Naive thymus-derived CD4-positive, alpha-beta T cell (primary cell): ENCODE data around the gene COL27A1. TPM values are rescaled to one million over a fixed set of nuclear protein-coding genes. Genes with fewer than 3 reads are reported as not detected.

Source experiments
- ATAC-seq: fragments of 150-1000 bp; cut with Tn5 transposase; 2 replicates; pipeline ENCODE4 v1.10.0; 2021; ENCODE audit warnings: mild to moderate bottlenecking, moderate library complexity
- CTCF ChIA-PET: fragments of 350-600 bp; sonication (Branson Sonifier 250); formaldehyde crosslinking; loops from one replicate; lab custom pipeline; 2021; ENCODE audit warnings: antibody characterized with exemption; lab: Charles Lee
- POLR2A ChIA-PET: fragments of 350-600 bp; sonication (Branson Sonifier 250); formaldehyde crosslinking; loops from one replicate; lab custom pipeline; 2021; ENCODE audit warnings: antibody characterized with exemption, inconsistent platforms; lab: Charles Lee
- DNase-seq, 9 donors: peaks; one replicate each; pipeline versions ENCODE4 v3.0.0 to v3.0.0-alpha.2; 2020 to 2022; ENCODE audit warnings: mixed read lengths in 1 of 9
- H3K27ac ChIP-seq: one replicate; pipeline ENCODE4 v1.7.0; 2013; ENCODE audit warnings: mild to moderate bottlenecking, low read depth, low read length, moderate library complexity
- H3K27me3 ChIP-seq, 2 donors: one replicate each; pipeline ENCODE4 v1.7.0; 2013; ENCODE audit warnings: low read length in 2 of 2, mild to moderate bottlenecking in 2 of 2, moderate library complexity in 2 of 2; ENCODE audit not compliant: control insufficient read depth in 2 of 2, insufficient read depth in 2 of 2
- H3K36me3 ChIP-seq, 3 experiments: 1 replicate in 2 of 3; 2 replicates in 1 of 3; pipeline ENCODE4 v1.7.0; 2013; ENCODE audit warnings: low read length in 3 of 3, mild to moderate bottlenecking in 3 of 3, moderate library complexity in 1 of 3; ENCODE audit not compliant: insufficient read depth in 3 of 3, control insufficient read depth in 2 of 3
- H3K4me1 ChIP-seq, 2 donors: one replicate each; pipeline ENCODE4 v1.7.0; 2013; ENCODE audit warnings: low read length in 2 of 2, mild to moderate bottlenecking in 2 of 2, moderate library complexity in 1 of 2; ENCODE audit not compliant: control insufficient read depth in 2 of 2, insufficient read depth in 2 of 2
- H3K4me3 ChIP-seq: 2 replicates; pipeline ENCODE4 v1.7.0; 2013; ENCODE audit warnings: mild to moderate bottlenecking, low read length
- H3K9me3 ChIP-seq, 3 experiments: 1 replicate in 2 of 3; 2 replicates in 1 of 3; pipeline ENCODE4 v1.7.0; 2013; ENCODE audit warnings: low read length in 3 of 3; ENCODE audit not compliant: control insufficient read depth in 2 of 3
- H3K27ac Mint-ChIP-seq, 9 donors: one replicate each; pipeline ENCODE4 v1.8.0; 2020 to 2022; ENCODE audit warnings: mixed read lengths in 9 of 9, mild to moderate bottlenecking in 8 of 9, moderate library complexity in 5 of 9, inconsistent platforms in 2 of 9
- H3K27me3 Mint-ChIP-seq, 5 donors: one replicate each; pipeline ENCODE4 v1.8.0; 2021 to 2022; ENCODE audit warnings: mixed read lengths in 5 of 5, mild to moderate bottlenecking in 1 of 5
- H3K36me3 Mint-ChIP-seq, 5 donors: one replicate each; pipeline ENCODE4 v1.8.0; 2020 to 2022; ENCODE audit warnings: mixed read lengths in 5 of 5, mild to moderate bottlenecking in 3 of 5, inconsistent platforms in 1 of 5
- H3K4me1 Mint-ChIP-seq, 7 donors: one replicate each; pipeline ENCODE4 v1.8.0; 2020 to 2022; ENCODE audit warnings: mixed read lengths in 7 of 7, mild to moderate bottlenecking in 3 of 7, inconsistent platforms in 1 of 7
- H3K4me3 Mint-ChIP-seq, 10 donors: one replicate each; pipeline ENCODE4 v1.8.0; 2020 to 2022; ENCODE audit warnings: mild to moderate bottlenecking in 10 of 10, mixed read lengths in 10 of 10, moderate library complexity in 6 of 10, inconsistent platforms in 2 of 10
- H3K9me3 Mint-ChIP-seq, 11 donors: one replicate each; pipeline ENCODE4 v1.8.0; 2020 to 2022; ENCODE audit warnings: mixed read lengths in 11 of 11, mild to moderate bottlenecking in 4 of 11, inconsistent platforms in 1 of 11, moderate library complexity in 1 of 11
- intact Hi-C, 2 donors: fragments of 100-400 bp; cut with micrococcal nuclease; formaldehyde crosslinking; loops; one replicate each; pipeline ENCODE4 v1.15.1; 2023
- polyA plus RNA-seq, 2 donors: library from polyadenylated mRNA; unstranded; fragments of 300-500 nt; fragmentation: Illumina TruSeq; gene quantifications; one replicate each; pipeline ENCODE4 v1.2.3, GENCODE V29; 2021
- total RNA-seq, 6 experiments: library from RNA in 5 of 6; stranded (reverse) in 5 of 6; gene quantifications; 1 replicate in 5 of 6; 2 replicates in 1 of 6; pipeline ENCODE4 v1.2.3 and lab custom pipeline; 2021 to 2026

Gene COL27A1
- total and polyA plus RNA-seq, 7 experiments from 2014 or later = 1.2 to 2.4 (median 1.9) TPM; not detected in 2

DNA sequence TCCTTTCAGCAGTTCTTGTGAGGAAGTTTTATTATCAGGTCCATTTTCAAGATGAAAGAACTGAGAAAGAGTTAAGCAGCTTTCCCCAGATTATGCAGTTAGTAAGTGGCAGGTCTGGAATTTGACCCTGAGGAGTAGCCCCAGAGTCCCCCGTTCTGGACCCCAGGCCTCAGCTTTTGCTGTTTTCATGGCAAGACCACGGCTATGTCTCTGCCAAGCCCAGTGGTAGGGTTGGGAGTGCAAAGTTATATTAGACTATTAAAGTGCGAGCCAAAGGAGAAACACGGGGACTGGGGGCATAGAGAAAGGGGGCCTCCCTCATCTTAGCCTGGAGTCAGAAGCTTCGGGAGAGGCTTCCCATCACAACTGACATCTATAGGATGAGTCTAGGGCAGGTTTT lies 148.2 kb downstream of the COL27A1 start:
- Histone ChIP-seq H3K4me3 (no peak overlapping the region), H3K36me3 (no peaks in the 10 kb centered on the region), H3K27me3 (no peaks in the 10 kb centered on the region), H3K9me3 (no peaks in the 10 kb centered on the region), H3K27ac (no peak overlapping the region), H3K4me1 (no peaks in the 10 kb centered on the region)
- no peak for DNase-seq
- ChIA-PET CTCF (interaction anchor here (1.0 to 2.0 kb wide), 2 partner anchors 201 to 221 kb away, joined by 3 to 6 read pairs; no protein-coding TSS in a partner anchor), POLR2A (no interaction called here)
- no peak for ATAC-seq
- peaks cover 0 to 2% (median 0%) of the 10 kb centered on the region in 5 donors for H3K27me3 Mint-ChIP-seq
- no peaks in the 10 kb centered on the region for H3K36me3 Mint-ChIP-seq
- H3K9me3 Mint-ChIP-seq = no peaks in the 10 kb centered on the region
- H3K4me3 Mint-ChIP-seq = no peak overlapping the region
- H3K27ac Mint-ChIP-seq = no peak overlapping the region
- peaks cover 0 to 16% (median 4%) of the 10 kb centered on the region in 7 donors for H3K4me1 Mint-ChIP-seq
- intact Hi-C loops = no loop called here

DNA sequence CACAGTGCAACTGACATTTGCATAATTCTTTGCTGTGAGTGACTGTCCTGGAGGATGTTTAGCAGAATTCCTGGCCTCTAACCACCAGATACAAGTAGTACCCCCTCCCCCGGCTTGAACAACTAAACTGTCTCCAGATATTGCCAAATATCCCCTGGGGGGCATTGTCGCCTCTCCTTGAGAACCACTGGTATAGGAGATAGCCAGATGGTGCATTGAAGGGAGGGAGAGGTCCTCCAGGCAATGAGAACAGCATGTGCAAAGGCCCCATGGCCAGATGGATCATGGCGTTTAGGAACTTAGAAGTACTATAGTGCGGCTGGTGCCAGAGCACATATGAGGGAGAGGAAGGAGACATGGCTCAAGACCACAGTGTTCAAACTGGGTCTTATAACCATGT lies 148.6 kb downstream of the COL27A1 start:
- Mint-ChIP-seq H3K9me3 (no peaks in the 10 kb centered on the region), H3K4me1 (peaks cover 0 to 16% (median 4%) of the 10 kb centered on the region in 7 donors), H3K27ac (no peak overlapping the region), H3K36me3 (no peaks in the 10 kb centered on the region), H3K4me3 (no peak overlapping the region), H3K27me3 (no peaks in the 10 kb centered on the region)
- peak in 1 of 9 donors; percentile 16 for DNase-seq
- intact Hi-C loops = no loop called here
- ChIA-PET CTCF (interaction anchor here (1.0 to 2.0 kb wide), 2 partner anchors 201 to 221 kb away, joined by 3 to 6 read pairs; no protein-coding TSS in a partner anchor), POLR2A (no interaction called here)
- no peaks in the 10 kb centered on the region for H3K9me3 ChIP-seq
- no peaks in the 10 kb centered on the region for H3K36me3 ChIP-seq
- no peak overlapping the region for H3K4me3 ChIP-seq
- H3K27me3 ChIP-seq = no peaks in the 10 kb centered on the region
- H3K4me1 ChIP-seq = no peaks in the 10 kb centered on the region
- no peak for ATAC-seq
- H3K27ac ChIP-seq = no peak overlapping the region

DNA sequence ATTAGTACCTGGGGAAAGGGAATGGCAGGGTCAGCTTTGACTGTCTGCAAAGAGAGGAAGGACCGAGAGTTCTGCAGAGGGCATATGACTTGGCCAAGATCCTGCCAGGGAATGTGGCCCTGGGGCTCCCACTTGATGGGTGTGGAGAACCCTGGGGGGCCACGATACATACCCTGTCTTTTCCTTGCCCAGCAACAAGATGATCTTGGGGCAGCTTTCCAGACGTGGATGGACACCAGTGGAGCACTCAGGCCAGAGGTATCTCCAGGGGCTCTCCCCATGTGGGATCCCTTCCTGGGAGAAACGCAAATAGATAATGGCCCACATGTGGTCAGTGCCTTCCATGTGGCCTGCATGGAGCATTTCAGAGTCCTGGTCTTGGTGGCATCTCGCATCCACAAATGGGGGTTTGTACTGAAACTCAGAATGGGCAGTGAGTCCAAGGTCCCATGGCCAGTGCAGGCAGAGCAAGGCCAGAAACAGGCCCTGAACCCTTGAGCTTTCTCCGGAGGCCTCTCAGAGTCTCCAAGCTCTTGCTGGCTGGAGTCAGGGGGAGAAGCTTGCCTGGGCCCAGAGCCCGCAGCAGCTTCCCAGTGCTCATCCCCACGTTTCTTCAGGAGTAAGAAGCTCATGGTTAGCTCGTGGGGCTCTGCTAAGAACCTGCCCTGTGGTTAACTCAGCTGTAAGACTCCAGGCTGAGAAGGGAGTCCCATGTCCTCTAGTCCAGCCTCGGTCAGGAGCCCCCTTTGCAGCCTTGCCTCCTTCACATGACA lies 149.3 kb downstream of the COL27A1 start:
- Mint-ChIP-seq H3K36me3 (no peaks in the 10 kb centered on the region), H3K4me3 (no peak overlapping the region), H3K27ac (no peak overlapping the region), H3K4me1 (peaks cover 0 to 16% (median 4%) of the 10 kb centered on the region in 7 donors), H3K9me3 (no peaks in the 10 kb centered on the region), H3K27me3 (no peaks in the 10 kb centered on the region)
- H3K27me3 ChIP-seq = no peaks in the 10 kb centered on the region
- ChIA-PET CTCF (interaction anchor here (0.6 to 2.0 kb wide), 5 partner anchors 9 to 453 kb away, joined by 3 to 6 read pairs (median 3); no protein-coding TSS in a partner anchor), POLR2A (no interaction called here)
- H3K4me3 ChIP-seq = no peak overlapping the region
- ATAC-seq (no peak), DNase-seq (peak in 1 of 9 donors; percentile 17)
- no peaks in the 10 kb centered on the region for H3K4me1 ChIP-seq
- intact Hi-C loops = loop anchor here (1.0 kb wide), 2 partner anchors 149 to 222 kb away; partner anchors contain the start of gene COL27A1 (in 1 of the 2)
- no peaks in the 10 kb centered on the region for H3K36me3 ChIP-seq
- no peak overlapping the region for H3K27ac ChIP-seq
- no peaks in the 10 kb centered on the region for H3K9me3 ChIP-seq

DNA sequence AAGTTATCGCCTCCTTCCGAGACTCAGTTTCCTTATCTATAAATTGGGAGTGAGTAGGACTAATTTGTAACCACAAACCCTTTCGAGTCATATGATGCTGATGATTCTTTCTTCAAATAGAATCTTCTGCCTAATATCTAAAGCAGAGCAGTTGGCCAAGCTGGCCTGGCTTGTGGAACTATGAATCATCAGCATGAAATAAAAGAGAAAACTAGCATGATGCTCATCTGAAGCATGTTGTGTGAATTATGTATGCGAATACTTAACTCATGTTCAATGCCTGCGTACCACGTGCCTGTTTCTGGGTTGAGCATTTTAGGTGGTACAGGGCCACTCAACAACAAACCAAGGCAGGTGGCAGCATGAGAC lies 152.5 kb downstream of the COL27A1 start:
- peaks cover 0 to 16% (median 4%) of the 10 kb centered on the region in 7 donors for H3K4me1 Mint-ChIP-seq
- ATAC-seq (no peak), DNase-seq (no peak)
- Histone ChIP-seq H3K4me1 (no peaks in the 10 kb centered on the region), H3K4me3 (no peak overlapping the region), H3K27ac (no peak overlapping the region), H3K27me3 (no peaks in the 10 kb centered on the region), H3K36me3 (no peaks in the 10 kb centered on the region), H3K9me3 (no peaks in the 10 kb centered on the region)
- no peaks in the 10 kb centered on the region for H3K36me3 Mint-ChIP-seq
- CTCF ChIA-PET = interaction anchor here (0.7 to 1.2 kb wide), 2 partner anchors 20 to 467 kb away, joined by 3 read pairs; no protein-coding TSS in a partner anchor
- H3K27ac Mint-ChIP-seq = peak overlapping the region in 1 of 9 donors; percentile 64
- H3K4me3 Mint-ChIP-seq = no peak overlapping the region
- H3K9me3 Mint-ChIP-seq = no peaks in the 10 kb centered on the region
- intact Hi-C loops = no loop called here
- POLR2A ChIA-PET = no interaction called here
- no peaks in the 10 kb centered on the region for H3K27me3 Mint-ChIP-seq

DNA sequence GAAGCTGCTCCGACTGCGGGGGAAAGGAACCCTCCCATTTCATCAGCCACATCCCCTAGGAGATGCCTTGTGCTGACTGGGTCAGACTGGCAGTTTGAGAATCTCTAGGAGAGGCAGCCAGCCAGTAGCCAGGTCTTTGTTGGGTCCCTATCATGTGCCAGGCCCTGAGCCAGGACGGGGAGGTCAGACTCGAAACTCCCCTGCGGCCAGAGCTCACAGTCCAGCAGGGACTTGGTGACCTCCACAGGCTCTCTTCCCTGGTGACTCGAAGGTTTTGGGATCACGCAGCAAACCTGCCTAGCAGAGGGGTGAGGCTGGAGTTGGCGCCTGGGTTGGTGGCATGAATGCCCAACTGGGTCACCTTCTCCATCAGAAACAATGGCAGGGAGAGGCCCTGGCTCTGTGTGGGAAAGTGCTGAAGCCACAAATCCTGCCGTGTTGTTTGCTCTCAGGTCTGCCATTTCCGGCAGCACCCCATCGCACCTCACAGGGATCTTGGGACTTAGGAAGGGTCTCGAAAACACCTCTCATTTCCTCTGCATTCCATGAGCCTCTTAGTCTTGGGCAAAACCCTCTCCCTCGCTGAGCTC lies 153.1 kb downstream of the COL27A1 start:
- Mint-ChIP-seq H3K4me1 (peaks cover 0 to 16% (median 4%) of the 10 kb centered on the region in 7 donors), H3K27me3 (no peaks in the 10 kb centered on the region), H3K27ac (no peak overlapping the region), H3K4me3 (no peak overlapping the region), H3K36me3 (no peaks in the 10 kb centered on the region), H3K9me3 (no peaks in the 10 kb centered on the region)
- Histone ChIP-seq H3K4me3 (no peak overlapping the region), H3K36me3 (no peaks in the 10 kb centered on the region), H3K4me1 (no peaks in the 10 kb centered on the region), H3K27ac (no peak overlapping the region), H3K27me3 (no peaks in the 10 kb centered on the region), H3K9me3 (no peaks in the 10 kb centered on the region)
- DNase-seq (peak in 1 of 9 donors; percentile 17), ATAC-seq (no peak)
- intact Hi-C loops = no loop called here
- ChIA-PET CTCF (interaction anchor here (0.7 to 1.2 kb wide), 2 partner anchors 21 to 467 kb away, joined by 3 read pairs; no protein-coding TSS in a partner anchor), POLR2A (no interaction called here)

DNA sequence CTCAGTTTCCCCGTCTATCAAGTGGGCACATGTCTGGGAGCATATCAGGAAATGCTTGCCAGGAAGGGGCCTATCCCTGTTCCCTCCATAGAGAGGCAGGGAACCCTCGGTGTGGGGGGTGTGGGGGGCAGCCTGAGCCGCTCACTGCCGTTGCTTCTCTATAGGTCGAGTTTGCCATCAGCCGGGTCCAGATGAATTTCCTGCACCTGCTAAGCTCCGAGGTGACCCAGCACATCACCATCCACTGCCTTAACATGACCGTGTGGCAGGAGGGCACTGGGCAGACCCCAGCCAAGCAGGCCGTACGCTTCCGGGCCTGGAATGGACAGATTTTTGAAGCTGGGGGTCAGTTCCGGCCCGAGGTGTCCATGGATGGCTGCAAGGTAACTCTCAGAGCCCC lies 153.8 kb downstream of the COL27A1 start:
- POLR2A ChIA-PET = no interaction called here
- Histone ChIP-seq H3K27ac (no peak overlapping the region), H3K4me3 (no peak overlapping the region), H3K9me3 (no peaks in the 10 kb centered on the region), H3K36me3 (no peaks in the 10 kb centered on the region), H3K4me1 (no peaks in the 10 kb centered on the region), H3K27me3 (no peaks in the 10 kb centered on the region)
- CTCF ChIA-PET = no interaction called here
- intact Hi-C loops = no loop called here
- H3K27me3 Mint-ChIP-seq = no peaks in the 10 kb centered on the region
- H3K27ac Mint-ChIP-seq = no peak overlapping the region
- no peaks in the 10 kb centered on the region for H3K9me3 Mint-ChIP-seq
- DNase-seq (no peak), ATAC-seq (no peak)
- no peak overlapping the region for H3K4me3 Mint-ChIP-seq
- H3K4me1 Mint-ChIP-seq = peaks cover 0 to 15% (median 4%) of the 10 kb centered on the region in 7 donors
- no peaks in the 10 kb centered on the region for H3K36me3 Mint-ChIP-seq
